ENCODE data around the gene LGALS13. TPM values are rescaled to one million over a fixed set of nuclear protein-coding genes. Genes with fewer than 3 reads are reported as not detected.

LGALS13 gene
- total RNA-seq, 1 donor from 2014 or later = not detected

DNA sequence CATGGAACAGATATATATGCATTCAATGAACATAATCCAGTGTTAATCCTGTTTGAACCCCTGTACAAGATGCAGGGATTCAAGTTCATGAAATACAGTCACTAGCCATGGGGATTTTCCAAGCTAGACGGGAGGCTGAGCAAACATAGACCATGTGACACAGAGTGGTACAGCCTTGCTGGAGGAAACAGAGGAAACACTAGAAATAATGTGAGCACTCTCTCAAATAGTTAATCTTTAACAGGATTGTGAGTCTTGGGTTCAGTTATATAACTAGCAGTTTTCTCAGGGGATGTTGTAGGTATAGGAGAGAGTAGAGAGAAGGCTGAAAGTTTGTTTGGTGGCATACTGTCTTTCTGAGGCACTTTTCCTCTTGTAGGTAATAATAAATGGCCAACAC lies 39.4 kb downstream of the LGALS13 start:
- Mint-ChIP-seq H3K27me3 (ENCODE audit: low read depth, unreplicated experiment) (peaks cover 72% of the 10 kb centered on the region), H3K4me3 (ENCODE audit: unreplicated experiment) (no peak overlapping the region), H3K27ac (ENCODE audit: unreplicated experiment) (no peak overlapping the region), H3K4me1 (ENCODE audit: low read depth, unreplicated experiment) (no peaks in the 10 kb centered on the region), H3K36me3 (ENCODE audit: low read depth, unreplicated experiment) (no peaks in the 10 kb centered on the region), H3K9me3 (ENCODE audit: unreplicated experiment) (peaks cover 1% of the 10 kb centered on the region)
- H3K9ac ChIP-seq (ENCODE audit: low read length) = no peak overlapping the region
- no peaks in the 10 kb centered on the region for H4K20me1 ChIP-seq (ENCODE audit: insufficient read depth, low read length)
- no peak for FAIRE-seq
- DNase-seq (ENCODE audit: low read depth) = no peak
- no peaks in the 10 kb centered on the region for H3K79me2 ChIP-seq (ENCODE audit: insufficient read depth, low read length)
- no peaks in the 10 kb centered on the region for H3K4me1 ChIP-seq (ENCODE audit: insufficient read depth, low read length)
- H3K36me3 ChIP-seq (ENCODE audit: insufficient read depth, low read length) = no peaks in the 10 kb centered on the region
- no peak overlapping the region for H2AFZ ChIP-seq (ENCODE audit: low read depth, low read length)
- no peak overlapping the region for H3K4me2 ChIP-seq (ENCODE audit: low read length)
- H3K27me3 ChIP-seq (ENCODE audit: insufficient read depth, low read length) = no peaks in the 10 kb centered on the region
- H3K9me3 ChIP-seq (ENCODE audit: insufficient read depth, low read depth, low read length) = no peaks in the 10 kb centered on the region
- no peak overlapping the region for H3K27ac ChIP-seq (ENCODE audit: low read depth, low read length)
- no peak overlapping the region for H3K4me3 ChIP-seq (ENCODE audit: insufficient read depth, low read depth, low read length)
- no peak for TF ChIP-seq EZH2 (IDR thresholded peaks at IDR 0.05; ENCODE audit: insufficient read depth, low read length)
- TF ChIP-seq, protein P1, sequence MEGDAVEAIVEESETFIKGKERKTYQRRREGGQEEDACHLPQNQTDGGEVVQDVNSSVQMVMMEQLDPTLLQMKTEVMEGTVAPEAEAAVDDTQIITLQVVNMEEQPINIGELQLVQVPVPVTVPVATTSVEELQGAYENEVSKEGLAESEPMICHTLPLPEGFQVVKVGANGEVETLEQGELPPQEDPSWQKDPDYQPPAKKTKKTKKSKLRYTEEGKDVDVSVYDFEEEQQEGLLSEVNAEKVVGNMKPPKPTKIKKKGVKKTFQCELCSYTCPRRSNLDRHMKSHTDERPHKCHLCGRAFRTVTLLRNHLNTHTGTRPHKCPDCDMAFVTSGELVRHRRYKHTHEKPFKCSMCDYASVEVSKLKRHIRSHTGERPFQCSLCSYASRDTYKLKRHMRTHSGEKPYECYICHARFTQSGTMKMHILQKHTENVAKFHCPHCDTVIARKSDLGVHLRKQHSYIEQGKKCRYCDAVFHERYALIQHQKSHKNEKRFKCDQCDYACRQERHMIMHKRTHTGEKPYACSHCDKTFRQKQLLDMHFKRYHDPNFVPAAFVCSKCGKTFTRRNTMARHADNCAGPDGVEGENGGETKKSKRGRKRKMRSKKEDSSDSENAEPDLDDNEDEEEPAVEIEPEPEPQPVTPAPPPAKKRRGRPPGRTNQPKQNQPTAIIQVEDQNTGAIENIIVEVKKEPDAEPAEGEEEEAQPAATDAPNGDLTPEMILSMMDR (IDR thresholded peaks at IDR 0.05; ENCODE audit: insufficient read depth, low read depth, low read length) = no peak

DNA sequence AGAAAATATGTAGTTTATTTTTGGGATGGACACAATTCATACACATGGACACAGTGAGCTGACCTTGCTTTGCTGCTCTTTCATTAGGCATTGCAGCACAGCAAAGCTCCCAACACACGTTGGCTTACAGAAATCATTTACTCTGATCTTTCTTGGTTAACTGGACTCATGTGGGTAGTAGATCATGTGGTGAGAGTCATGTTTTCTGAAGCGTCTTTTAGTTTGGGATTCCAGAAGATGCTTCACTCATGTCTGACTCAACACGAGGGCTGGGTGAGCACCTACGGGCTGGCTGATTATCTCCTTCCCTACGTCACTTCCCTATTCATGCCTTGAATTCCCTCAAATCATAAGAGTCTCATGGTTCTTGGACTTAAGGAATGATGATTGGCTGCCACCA lies 41.3 kb downstream of the LGALS13 start:
- no peak overlapping the region for H3K27ac ChIP-seq (ENCODE audit: low read depth, low read length)
- H3K27me3 Mint-ChIP-seq (ENCODE audit: low read depth, unreplicated experiment) = peaks cover 74% of the 10 kb centered on the region
- no peak overlapping the region for H2AFZ ChIP-seq (ENCODE audit: low read depth, low read length)
- no peak for DNase-seq (ENCODE audit: low read depth)
- no peaks in the 10 kb centered on the region for H3K9me3 ChIP-seq (ENCODE audit: insufficient read depth, low read depth, low read length)
- no peaks in the 10 kb centered on the region for H3K4me1 ChIP-seq (ENCODE audit: insufficient read depth, low read length)
- H3K9ac ChIP-seq (ENCODE audit: low read length) = no peak overlapping the region
- H3K27ac Mint-ChIP-seq (ENCODE audit: unreplicated experiment) = no peak overlapping the region
- H3K9me3 Mint-ChIP-seq (ENCODE audit: unreplicated experiment) = peaks cover 1% of the 10 kb centered on the region
- no peaks in the 10 kb centered on the region for H3K36me3 ChIP-seq (ENCODE audit: insufficient read depth, low read length)
- H4K20me1 ChIP-seq (ENCODE audit: insufficient read depth, low read length) = no peaks in the 10 kb centered on the region
- TF ChIP-seq, protein P1 (IDR thresholded peaks at IDR 0.05; ENCODE audit: insufficient read depth, low read depth, low read length) = no peak
- no peak for TF ChIP-seq EZH2 (IDR thresholded peaks at IDR 0.05; ENCODE audit: insufficient read depth, low read length)
- H3K4me3 Mint-ChIP-seq (ENCODE audit: unreplicated experiment) = no peak overlapping the region
- no peak overlapping the region for H3K4me2 ChIP-seq (ENCODE audit: low read length)
- no peaks in the 10 kb centered on the region for H3K4me1 Mint-ChIP-seq (ENCODE audit: low read depth, unreplicated experiment)
- no peak overlapping the region for H3K4me3 ChIP-seq (ENCODE audit: insufficient read depth, low read depth, low read length)
- no peaks in the 10 kb centered on the region for H3K27me3 ChIP-seq (ENCODE audit: insufficient read depth, low read length)
- no peaks in the 10 kb centered on the region for H3K36me3 Mint-ChIP-seq (ENCODE audit: low read depth, unreplicated experiment)
- no peak for FAIRE-seq
- H3K79me2 ChIP-seq (ENCODE audit: insufficient read depth, low read length) = no peaks in the 10 kb centered on the region

DNA sequence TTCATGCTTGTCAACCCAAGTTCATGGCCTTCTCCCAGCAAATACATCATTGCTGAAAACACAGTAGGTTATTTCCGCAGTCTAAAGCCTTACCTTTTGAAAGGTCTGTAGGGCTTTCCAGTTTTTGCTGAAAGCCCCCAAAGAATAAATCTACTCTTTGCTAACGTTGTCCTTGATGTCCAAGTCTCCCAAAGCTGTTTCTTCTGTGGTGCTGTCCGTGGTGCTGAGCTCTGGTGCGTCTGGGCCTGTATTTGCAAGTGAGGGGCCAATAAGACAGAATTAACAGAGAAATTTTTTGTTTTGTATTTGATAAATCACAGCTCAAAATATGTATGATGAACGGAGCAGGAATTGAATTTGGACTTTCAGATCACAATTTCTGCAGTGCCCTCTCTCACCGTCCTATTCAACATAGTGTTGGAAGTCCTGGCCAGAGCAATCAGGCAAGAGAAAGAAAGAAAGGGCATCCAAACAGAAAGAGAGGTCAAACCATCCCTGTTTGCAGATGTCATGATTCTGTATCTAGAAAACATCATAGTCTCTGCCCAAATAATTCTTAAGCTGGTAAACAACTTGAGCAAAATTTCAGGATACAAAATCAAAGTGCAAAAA lies 43.6 kb downstream of the LGALS13 start:
- Histone ChIP-seq H3K4me3 (ENCODE audit: insufficient read depth, low read depth, low read length) (no peak overlapping the region), H3K4me1 (ENCODE audit: insufficient read depth, low read length) (no peaks in the 10 kb centered on the region), H3K36me3 (ENCODE audit: insufficient read depth, low read length) (no peaks in the 10 kb centered on the region), H3K27ac (ENCODE audit: low read depth, low read length) (no peak overlapping the region), H4K20me1 (ENCODE audit: insufficient read depth, low read length) (no peaks in the 10 kb centered on the region), H3K79me2 (ENCODE audit: insufficient read depth, low read length) (no peaks in the 10 kb centered on the region), H3K9me3 (ENCODE audit: insufficient read depth, low read depth, low read length) (no peaks in the 10 kb centered on the region), H3K9ac (ENCODE audit: low read length) (no peak overlapping the region), H2AFZ (ENCODE audit: low read depth, low read length) (no peak overlapping the region), H3K27me3 (ENCODE audit: insufficient read depth, low read length) (no peaks in the 10 kb centered on the region), H3K4me2 (ENCODE audit: low read length) (no peak overlapping the region)
- no peaks in the 10 kb centered on the region for H3K36me3 Mint-ChIP-seq (ENCODE audit: low read depth, unreplicated experiment)
- H3K4me1 Mint-ChIP-seq (ENCODE audit: low read depth, unreplicated experiment) = no peaks in the 10 kb centered on the region
- no peak for FAIRE-seq
- peaks cover 79% of the 10 kb centered on the region for H3K27me3 Mint-ChIP-seq (ENCODE audit: low read depth, unreplicated experiment)
- no peak overlapping the region for H3K27ac Mint-ChIP-seq (ENCODE audit: unreplicated experiment)
- TF ChIP-seq, protein P1 (IDR thresholded peaks at IDR 0.05; ENCODE audit: insufficient read depth, low read depth, low read length) = no peak
- no peak overlapping the region for H3K4me3 Mint-ChIP-seq (ENCODE audit: unreplicated experiment)
- H3K9me3 Mint-ChIP-seq (ENCODE audit: unreplicated experiment) = peaks cover 1% of the 10 kb centered on the region
- no peak for DNase-seq (ENCODE audit: low read depth)
